K562 (cell line): ENCODE results near the gene PLCD1. TPM values are rescaled to one million over a fixed set of nuclear protein-coding genes. Genes with fewer than 3 reads are reported as not detected.

Experiments used
- BCOR ChIP-seq: fragments of 450-650 bp; IDR thresholded peaks from 2 replicates; pipeline ENCODE4 v1.6.1; 2016
- CSDE1 ChIP-seq, 2 experiments: fragments of 450-650 bp; IDR thresholded peaks; 2 replicates each; pipeline ENCODE4 v1.6.1; 2016; ENCODE audit warnings: mild to moderate bottlenecking in 1 of 2
- GATA2 ChIP-seq: sonication (generic); formaldehyde crosslinking; IDR thresholded peaks from 2 replicates; pipeline ENCODE4 v1.4.0; 2020; ENCODE audit warnings: mild to moderate bottlenecking, missing genetic modification reagents
- HEY1 ChIP-seq: fragments of 250-450 bp; sonication (Bioruptor Pico); IDR thresholded peaks from 2 replicates; pipeline ENCODE4 v1.5.0; 2020; ENCODE audit warnings: mild to moderate bottlenecking, moderate library complexity, borderline replicate concordance
- ILF3 ChIP-seq: fragments of 450-650 bp; IDR thresholded peaks from 2 replicates; pipeline ENCODE4 v1.6.1; 2018; ENCODE audit warnings: antibody characterized with exemption, mild to moderate bottlenecking, moderate library complexity, borderline replicate concordance
- NCOA2 ChIP-seq, 2 experiments: fragments of 450-650 bp; IDR thresholded peaks; 2 replicates each; pipeline ENCODE4 v1.6.1; 2018; ENCODE audit warnings: mild to moderate bottlenecking in 2 of 2, moderate library complexity in 1 of 2; ENCODE audit not compliant: partially characterized antibody in 2 of 2
- RAD51 ChIP-seq: fragments of 450-650 bp; IDR thresholded peaks from 2 replicates; pipeline ENCODE4 v1.7.1; 2016; ENCODE audit warnings: low read depth, mild to moderate bottlenecking, borderline replicate concordance
- RBFOX2 ChIP-seq: fragments of 200-400 bp; formaldehyde crosslinking; IDR thresholded peaks from 2 replicates; pipeline ENCODE4 v1.6.1; 2017; ENCODE audit warnings: low read depth, mild to moderate bottlenecking, low read length, moderate library complexity
- REST ChIP-seq, 2 experiments: fragments of 450-650 bp; formaldehyde crosslinking in 1 of 2; IDR thresholded peaks; 2 replicates each; pipeline versions ENCODE4 v1.4.0 to v1.6.1; 2014 to 2020; ENCODE audit warnings: mild to moderate bottlenecking in 2 of 2, borderline replicate concordance in 1 of 2, low read depth in 1 of 2
- ZBTB26 ChIP-seq: fragments of 450-650 bp; formaldehyde crosslinking; IDR thresholded peaks from 2 replicates; pipeline ENCODE4 v1.4.0; 2022; ENCODE audit warnings: missing genetic modification characterization
- ZNF639 ChIP-seq, 2 experiments: fragments of 200-800 bp in 1 of 2; sonication (Bioruptor generic) in 1 of 2; sonication (generic) in 1 of 2; formaldehyde crosslinking in 1 of 2; IDR thresholded peaks in 1 of 2; conservative IDR thresholded peaks in 1 of 2; 2 replicates each; pipeline versions ENCODE4 v1.5.0 to v1.6.1; 2016 to 2020; ENCODE audit warnings: missing compliant biosample characterization in 1 of 2, missing genetic modification characterization in 1 of 2, missing genetic modification reagents in 1 of 2
- polyA plus RNA-seq, 8 experiments: library from polyadenylated mRNA; depleted of rRNA in 4 of 8; stranded (reverse) in 5 of 8; unstranded in 3 of 8; fragments of >200 nt; fragmentation: Nextera tagmentation in 2 of 8; fragmentation: Illumina TruSeq in 1 of 8; extraction: Ambion mirVana in 2 of 8; extraction: Trizol in 1 of 8; gene quantifications; 2 replicates each; pipeline versions ENCODE4 v1.2.1 to v1.2.3, GENCODE V29; 2011 to 2014; ENCODE audit warnings: inconsistent platforms in 1 of 8, missing spikeins in 1 of 8
- total RNA-seq, 7 experiments: library from RNA; depleted of rRNA in 6 of 7; stranded (reverse); fragments of >200 nt in 6 of 7; fragmentation: Illumina TruSeq in 2 of 7; extraction: Trizol in 2 of 7; gene quantifications; 2 replicates each; pipeline versions ENCODE4 v1.2.1 to v1.2.3, GENCODE V29; 2011 to 2021; ENCODE audit warnings: low replicate concordance in 1 of 7
- TF ChIP-seq, protein P1 (sequence below): IDR thresholded peaks from 3 replicates; pipeline ENCODE4 v1.6.1; 2011; ENCODE audit warnings: borderline replicate concordance, mild to moderate bottlenecking; ENCODE audit not compliant: insufficient read length, insufficient read depth
- TF ChIP-seq, protein P2 (sequence below): fragments of 250-450 bp; sonication (Bioruptor Pico); IDR thresholded peaks from 2 replicates; pipeline ENCODE4 v1.5.0; 2021; ENCODE audit warnings: mild to moderate bottlenecking, borderline replicate concordance

Gene PLCD1
- total and polyA plus RNA-seq, 9 of the 15 experiments (the other 6 are each of a cell fraction or from before 2014, with no cell fraction given) = 5.4 to 209 (median 116) TPM

- TF ChIP-seq RBFOX2 (no peak), REST (IDR thresholded peaks at IDR 0.05; ENCODE audit: borderline replicate concordance) (no peak), REST (CRISPR knock-in tag; IDR thresholded peaks at IDR 0.05; ENCODE audit: low read depth) (no peak), ZNF639 (CRISPR knock-in tag; conservative IDR thresholded peaks at IDR 0.05 in 1 of 2, IDR thresholded peaks at IDR 0.05 in 1 of 2) (no peak), RAD51 (no peak), HEY1 (CRISPR knock-in tag) (no peak), NCOA2 (IDR thresholded peaks at IDR 0.05; ENCODE audit: partially characterized antibody in 2 of 2) (no peak), GATA2 (CRISPR knock-in tag) (no peak), ILF3 (no peak), BCOR (peak; percentile 73), CSDE1 (IDR thresholded peaks at IDR 0.05) (no peak), ZBTB26 (CRISPR knock-in tag) (no peak)
- TF ChIP-seq, protein P1, sequence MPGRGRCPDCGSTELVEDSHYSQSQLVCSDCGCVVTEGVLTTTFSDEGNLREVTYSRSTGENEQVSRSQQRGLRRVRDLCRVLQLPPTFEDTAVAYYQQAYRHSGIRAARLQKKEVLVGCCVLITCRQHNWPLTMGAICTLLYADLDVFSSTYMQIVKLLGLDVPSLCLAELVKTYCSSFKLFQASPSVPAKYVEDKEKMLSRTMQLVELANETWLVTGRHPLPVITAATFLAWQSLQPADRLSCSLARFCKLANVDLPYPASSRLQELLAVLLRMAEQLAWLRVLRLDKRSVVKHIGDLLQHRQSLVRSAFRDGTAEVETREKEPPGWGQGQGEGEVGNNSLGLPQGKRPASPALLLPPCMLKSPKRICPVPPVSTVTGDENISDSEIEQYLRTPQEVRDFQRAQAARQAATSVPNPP = no peak
- TF ChIP-seq, protein P2, sequence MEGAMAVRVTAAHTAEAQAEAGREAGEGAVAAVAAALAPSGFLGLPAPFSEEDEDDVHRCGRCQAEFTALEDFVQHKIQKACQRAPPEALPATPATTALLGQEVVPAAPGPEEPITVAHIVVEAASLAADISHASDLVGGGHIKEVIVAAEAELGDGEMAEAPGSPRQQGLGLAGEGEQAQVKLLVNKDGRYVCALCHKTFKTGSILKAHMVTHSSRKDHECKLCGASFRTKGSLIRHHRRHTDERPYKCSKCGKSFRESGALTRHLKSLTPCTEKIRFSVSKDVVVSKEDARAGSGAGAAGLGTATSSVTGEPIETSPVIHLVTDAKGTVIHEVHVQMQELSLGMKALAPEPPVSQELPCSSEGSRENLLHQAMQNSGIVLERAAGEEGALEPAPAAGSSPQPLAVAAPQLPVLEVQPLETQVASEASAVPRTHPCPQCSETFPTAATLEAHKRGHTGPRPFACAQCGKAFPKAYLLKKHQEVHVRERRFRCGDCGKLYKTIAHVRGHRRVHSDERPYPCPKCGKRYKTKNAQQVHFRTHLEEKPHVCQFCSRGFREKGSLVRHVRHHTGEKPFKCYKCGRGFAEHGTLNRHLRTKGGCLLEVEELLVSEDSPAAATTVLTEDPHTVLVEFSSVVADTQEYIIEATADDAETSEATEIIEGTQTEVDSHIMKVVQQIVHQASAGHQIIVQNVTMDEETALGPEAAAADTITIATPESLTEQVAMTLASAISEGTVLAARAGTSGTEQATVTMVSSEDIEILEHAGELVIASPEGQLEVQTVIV = no peak
These were observed 41.7 kb downstream of the PLCD1 start (continued) for GRCh38 chr3:37987751-37988179.
